Central memory CD4-positive, alpha-beta T cell (primary cell): ENCODE results near the gene NRXN3.

ENCODE experiments used
- DNase-seq: peaks from one replicate; pipeline ENCODE4 v3.0.0; 2022

The NRXN3 gene

GRCh38 chr14:79325557-79325956 is 1155.4 kb downstream of the NRXN3 start:
- no peak for DNase-seq

DNA sequence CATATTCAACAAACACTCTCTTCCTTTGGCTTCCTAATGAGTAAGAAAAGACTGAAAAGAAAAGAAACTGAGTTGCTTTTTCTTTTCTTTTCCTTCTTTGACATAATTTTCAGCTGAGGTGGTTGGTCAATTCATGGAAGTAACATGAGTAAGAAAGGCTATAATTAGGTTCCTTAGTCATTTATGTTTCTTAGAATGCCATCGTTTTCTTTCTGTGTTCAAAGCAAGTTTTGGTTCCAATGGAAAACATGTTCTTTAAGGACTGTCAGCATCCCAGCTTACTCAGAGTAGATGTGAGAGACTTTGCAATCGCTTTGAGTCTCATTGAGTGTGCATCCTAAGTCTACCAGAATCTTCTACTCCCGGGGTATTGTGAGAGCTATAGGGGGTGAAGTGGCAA is 1158.7 kb downstream of the NRXN3 start:
- no peak for DNase-seq

DNA sequence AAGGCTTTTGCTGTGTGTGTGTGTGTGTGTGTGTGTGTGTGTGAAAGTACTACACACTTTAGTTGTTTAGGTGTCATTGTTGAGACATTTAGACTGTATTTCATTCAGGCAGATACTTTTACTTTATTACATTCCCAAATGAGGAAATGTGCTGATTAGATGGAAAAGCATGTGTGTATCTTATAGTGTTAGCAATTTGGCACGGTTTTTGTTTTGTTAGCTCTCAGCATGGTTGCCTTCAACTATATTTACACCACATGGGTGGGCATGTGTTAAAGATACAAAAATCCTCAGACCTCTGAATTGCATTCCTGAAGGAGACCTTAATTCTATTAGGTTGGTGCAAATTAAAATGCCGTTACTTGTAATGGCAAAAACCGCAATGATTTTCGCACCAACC is 1161.7 kb downstream of the NRXN3 start:
- DNase-seq = no peak

- DNase-seq = no peak
Measured at GRCh38 chr14:79332504-79333197, 1162.5 kb downstream of the NRXN3 start.

GRCh38 chr14:79333198-79333546 is 1163.0 kb downstream of the NRXN3 start:
- no peak for DNase-seq

GRCh38 chr14:79334272-79334671 is 1164.1 kb downstream of the NRXN3 start:
- DNase-seq = no peak

- DNase-seq = no peak
Measured at GRCh38 chr14:79337761-79338160, 1167.6 kb downstream of the NRXN3 start.

DNA sequence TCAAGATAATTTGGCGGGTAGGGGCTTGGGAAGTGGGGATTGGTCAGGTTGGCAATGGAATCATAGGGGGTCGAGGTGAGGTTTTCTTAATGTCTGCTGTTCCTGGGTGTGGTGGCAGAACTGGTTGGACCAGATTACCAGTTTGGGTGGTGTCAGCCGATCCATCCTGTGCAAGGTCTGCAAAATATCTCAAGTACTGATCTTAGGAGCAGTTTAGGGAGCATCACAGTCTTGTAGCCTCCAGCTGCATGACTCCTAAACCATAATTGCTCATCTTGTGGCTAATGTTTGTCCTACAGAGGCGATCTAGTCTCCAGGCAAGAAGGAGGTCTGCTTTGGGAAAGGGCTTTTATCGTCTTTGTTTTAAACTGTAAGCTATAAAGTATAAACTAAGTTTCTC is 1172.8 kb downstream of the NRXN3 start:
- no peak for DNase-seq

GRCh38 chr14:79351011-79351410 is 1180.8 kb downstream of the NRXN3 start:
- DNase-seq = no peak

- DNase-seq = no peak
Measured at GRCh38 chr14:79352076-79352630, 1182.0 kb downstream of the NRXN3 start.

- DNase-seq = no peak
Measured at GRCh38 chr14:79354336-79354735, 1184.2 kb downstream of the NRXN3 start.

DNA sequence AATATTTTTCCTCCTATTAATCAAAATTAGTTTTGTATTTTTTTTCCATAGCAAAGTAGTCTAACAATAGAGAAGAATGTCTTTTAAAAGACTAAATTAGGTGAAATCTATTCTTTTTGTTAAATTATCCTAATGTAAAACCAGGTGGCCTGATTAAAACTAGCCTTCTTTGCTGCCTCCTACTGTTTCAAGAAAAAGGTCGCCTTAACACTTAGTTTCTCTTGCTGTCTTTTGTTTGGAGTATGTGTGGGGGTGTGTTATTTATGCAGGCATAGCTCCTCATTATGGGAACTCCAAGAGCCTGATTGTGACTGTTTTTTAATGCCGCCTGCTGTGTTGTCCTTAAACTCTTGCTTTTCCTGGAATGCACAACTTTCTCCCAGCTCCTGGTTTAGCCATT is 1185.9 kb downstream of the NRXN3 start:
- DNase-seq = no peak

DNA sequence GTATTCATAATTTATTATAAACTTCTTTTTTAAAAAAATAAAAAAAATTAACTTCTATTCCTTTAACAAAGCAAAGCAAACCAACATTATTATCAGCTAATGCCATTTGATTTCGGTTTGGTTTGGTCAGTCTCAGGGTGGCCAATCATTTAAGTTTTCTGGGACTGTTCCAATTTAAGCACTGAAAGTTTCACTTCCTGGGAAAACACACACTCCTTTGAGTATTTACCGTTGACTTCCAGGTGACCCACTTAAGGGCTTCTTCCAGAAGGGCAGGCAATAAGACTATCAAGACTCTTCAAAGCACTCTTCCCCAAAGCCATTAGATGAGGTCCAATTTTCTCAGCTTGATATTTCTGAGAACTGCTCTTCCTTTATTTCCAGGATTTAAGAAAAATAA is 1187.1 kb downstream of the NRXN3 start:
- no peak for DNase-seq

DNA sequence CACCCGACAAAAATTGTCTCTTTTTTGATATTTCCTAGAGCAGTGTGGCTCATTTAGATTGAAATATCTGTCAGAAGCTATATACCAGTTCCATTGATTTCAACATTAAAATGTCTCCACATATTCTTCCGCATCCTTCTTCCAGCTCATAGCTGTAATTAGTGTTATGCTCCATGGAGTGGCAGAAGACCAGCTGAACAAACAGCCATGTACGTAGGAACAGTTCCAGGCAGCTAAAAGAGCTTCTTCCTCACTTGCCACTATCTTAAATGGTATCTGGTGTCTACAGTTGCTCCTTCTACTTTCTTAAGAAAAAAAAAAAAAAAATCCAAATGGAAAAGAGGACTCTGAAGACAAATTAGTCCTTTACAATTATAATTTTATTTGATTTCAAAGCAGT is 1193.1 kb downstream of the NRXN3 start:
- DNase-seq = no peak

GRCh38 chr14:79369359-79370332 is 1199.5 kb downstream of the NRXN3 start:
- no peak for DNase-seq

DNA sequence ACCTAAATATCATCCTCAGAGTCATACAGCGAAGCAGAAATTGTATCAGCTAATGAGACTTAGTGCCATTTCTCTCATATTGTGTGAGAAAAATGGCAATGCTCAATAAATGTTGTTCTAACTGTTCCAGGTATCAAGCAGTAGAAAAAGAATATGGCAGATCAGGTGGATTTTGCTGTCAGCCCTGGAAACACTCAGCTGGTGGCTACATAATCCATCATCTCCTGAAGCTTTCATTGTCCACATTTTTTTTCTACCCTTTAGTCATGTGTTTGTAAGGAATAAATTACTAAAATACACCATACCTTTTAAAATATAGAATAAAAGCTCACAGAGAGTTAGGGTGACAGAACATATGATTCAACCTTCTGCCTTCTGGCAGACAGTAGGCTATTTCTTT is 1200.8 kb downstream of the NRXN3 start:
- no peak for DNase-seq

- no peak for DNase-seq
Measured at GRCh38 chr14:79373451-79373850, 1203.3 kb downstream of the NRXN3 start.

- DNase-seq = no peak
Measured at GRCh38 chr14:79375356-79375755, 1205.2 kb downstream of the NRXN3 start.

- DNase-seq = no peak
Measured at GRCh38 chr14:79376557-79376956, 1206.4 kb downstream of the NRXN3 start.

DNA sequence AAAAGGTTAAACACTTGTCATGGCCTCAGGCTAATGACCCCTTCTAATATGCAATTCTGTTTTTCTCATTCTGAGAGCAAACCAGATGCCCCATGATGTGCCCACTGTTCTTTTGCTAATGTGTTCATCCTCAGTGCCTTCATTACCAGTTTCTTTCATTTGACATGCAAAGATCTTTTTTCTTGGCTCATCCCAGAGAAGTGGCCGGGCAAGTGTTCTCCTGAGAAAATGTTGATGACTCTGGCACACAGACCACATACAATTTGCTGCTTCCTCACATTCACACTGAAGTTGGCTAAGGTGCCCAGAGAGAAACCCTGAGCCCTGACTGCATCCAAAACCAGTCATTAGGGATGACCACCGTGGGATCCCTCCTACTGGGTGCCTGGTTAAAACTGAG is 1207.8 kb downstream of the NRXN3 start:
- DNase-seq = no peak

DNA sequence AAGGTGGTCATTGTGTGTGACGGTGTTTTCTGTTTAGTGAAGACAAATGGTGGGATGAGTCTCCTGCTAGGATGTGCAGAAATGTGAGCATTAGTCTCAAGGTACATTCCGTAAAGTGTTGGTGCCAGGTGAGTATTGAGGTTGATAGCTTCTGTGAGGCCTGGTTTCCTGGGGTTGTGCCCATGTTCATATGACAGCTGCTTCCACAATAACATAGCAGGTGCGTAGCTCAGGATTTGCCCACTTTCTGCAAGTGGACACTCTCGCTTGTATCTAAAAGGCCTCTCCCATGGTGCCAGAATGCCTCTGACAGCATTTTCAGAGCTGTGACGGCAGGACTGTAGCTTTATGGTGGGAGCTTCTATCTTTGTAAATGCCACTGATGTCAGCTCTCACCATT is 1209.1 kb downstream of the NRXN3 start:
- no peak for DNase-seq

GRCh38 chr14:79383031-79383430 is 1212.9 kb downstream of the NRXN3 start:
- DNase-seq = no peak

- no peak for DNase-seq
Measured at GRCh38 chr14:79383475-79383874, 1213.3 kb downstream of the NRXN3 start.

- DNase-seq = no peak
Measured at GRCh38 chr14:79395061-79395460, 1224.9 kb downstream of the NRXN3 start.
